Tibial nerve (tissue), 4 donors: Measurements from ENCODE around the gene PTPRR. TPM values are rescaled to one million over a fixed set of nuclear protein-coding genes. Genes with fewer than 3 reads are reported as not detected.
"Not testable (repeated sequence)": the region's sequence is repeated elsewhere in the genome, so short reads cannot be mapped to it uniquely, and the experiment has no call there.

ENCODE experiments used
- DNase-seq, 2 donors: peaks; one replicate each; pipeline ENCODE4 v3.0.0-alpha.2; 2019; ENCODE audit warnings: low spot score in 2 of 2
- H3K27ac ChIP-seq, 4 donors: fragments of 200-600 bp; sonication (generic) in 3 of 4; one replicate each; pipeline ENCODE4 v1.5.1; 2017 to 2019; ENCODE audit warnings: mild to moderate bottlenecking in 1 of 4
- H3K27me3 ChIP-seq, 2 donors: fragments of 200-600 bp; sonication (generic) in 1 of 2; one replicate each; pipeline versions ENCODE4 v1.5.1 to v1.6.0; 2017 to 2019
- H3K36me3 ChIP-seq, 3 donors: fragments of 200-600 bp; sonication (generic); one replicate each; pipeline ENCODE4 v1.5.1; 2018 to 2019
- H3K4me1 ChIP-seq, 4 donors: fragments of 200-600 bp; sonication (generic) in 3 of 4; one replicate each; pipeline ENCODE4 v1.5.1; 2017 to 2019
- H3K4me3 ChIP-seq, 4 donors: fragments of 200-600 bp; sonication (generic) in 3 of 4; one replicate each; pipeline ENCODE4 v1.5.1; 2017 to 2019; ENCODE audit warnings: mild to moderate bottlenecking in 1 of 4, moderate library complexity in 1 of 4
- H3K9me3 ChIP-seq, 4 donors: fragments of 200-600 bp; sonication (generic) in 3 of 4; one replicate each; pipeline ENCODE4 v1.5.1; 2017 to 2019
- EP300 ChIP-seq, 2 donors: sonication (generic); formaldehyde crosslinking; IDR thresholded peaks; one replicate each; pipeline ENCODE4 v1.6.1; 2017; ENCODE audit warnings: antibody characterized with exemption in 2 of 2, mild to moderate bottlenecking in 1 of 2
- POLR2A ChIP-seq, 2 donors: fragments of 450-650 bp; IDR thresholded peaks; one replicate each; pipeline ENCODE4 v1.6.1; 2017; ENCODE audit warnings: antibody characterized with exemption in 2 of 2, mild to moderate bottlenecking in 2 of 2, moderate library complexity in 2 of 2
- WGBS, 2 donors: methylation state at CpG; one replicate each; pipeline ENCODE4 v1.1.5; 2018; 5-methylcytosine and 5-hydroxymethylcytosine counted together
- total RNA-seq, 4 donors: library from RNA; depleted of rRNA; stranded (reverse); fragments of >200 nt; gene quantifications; one replicate each; pipeline ENCODE4 v1.1.0, GENCODE V29; 2016
- TF ChIP-seq, protein P1 (sequence below), 5 experiments: fragments of 200-600 bp in 3 of 5; fragments of 450-650 bp in 2 of 5; sonication (generic) in 3 of 5; IDR thresholded peaks; one replicate each; pipeline ENCODE4 v1.5.1; 2016 to 2019; ENCODE audit warnings: antibody characterized with exemption in 5 of 5, mild to moderate bottlenecking in 3 of 5, moderate library complexity in 2 of 5

PTPRR gene
- total RNA-seq, 4 donors from 2014 or later = not detected

DNA sequence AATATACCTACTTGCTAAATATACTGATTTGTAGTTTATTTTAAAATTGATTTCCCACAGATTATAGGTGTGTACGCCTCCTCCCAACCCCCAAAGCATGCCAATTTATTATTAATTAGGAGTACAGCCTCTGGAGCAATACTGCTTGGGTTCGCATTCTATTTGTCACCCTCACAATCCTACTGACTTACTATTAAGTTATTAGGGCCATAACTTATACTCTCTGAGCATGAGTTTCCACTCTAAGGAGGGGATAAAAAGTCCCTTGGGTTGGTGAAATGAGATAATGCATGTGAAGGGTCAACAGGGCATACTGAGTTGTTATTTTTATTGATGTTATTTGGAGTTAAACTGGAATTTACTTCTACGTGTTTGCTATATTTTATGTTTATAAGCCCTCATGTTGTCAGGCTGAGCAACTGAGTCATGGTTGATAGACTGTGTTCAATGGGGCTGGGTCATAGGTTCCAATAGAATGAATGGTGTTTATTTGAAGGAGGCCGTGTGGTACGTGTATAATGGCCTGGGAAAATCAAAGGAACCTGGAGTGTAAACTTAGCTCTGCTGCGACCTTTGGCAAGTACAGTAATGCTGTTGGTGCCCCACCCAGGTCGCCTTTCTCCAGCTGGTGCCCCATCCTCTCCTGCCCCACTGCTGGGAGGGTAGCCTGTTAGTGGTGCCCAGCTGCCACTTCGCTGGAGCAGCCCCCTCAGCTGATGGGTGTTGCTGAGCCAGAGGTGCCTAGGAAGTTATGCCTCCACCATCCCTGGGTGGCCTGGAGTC lies 184.0 kb downstream of the PTPRR start:
- 85 to 87% methylated on average over 8 of the region's 8 CpGs for WGBS, 2 donors

DNA sequence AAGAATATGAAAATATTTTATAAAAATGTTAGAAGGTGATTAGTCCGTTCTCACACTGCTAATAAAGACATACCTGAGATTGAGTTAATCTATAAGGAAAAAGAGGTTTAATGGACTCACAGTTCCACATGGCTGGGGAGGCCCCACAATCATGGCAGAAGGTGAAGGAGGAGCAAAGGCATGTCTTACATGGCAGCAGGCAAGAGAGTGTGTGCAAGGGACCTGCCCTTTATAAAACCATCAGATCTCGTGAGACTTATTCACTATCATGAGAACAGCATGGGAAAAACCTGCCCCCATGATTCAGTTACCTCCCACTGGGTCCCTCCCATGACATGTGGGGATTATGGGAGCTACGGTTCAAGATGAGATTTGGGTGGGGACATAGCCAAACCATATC lies 185.3 kb downstream of the PTPRR start:
- not testable (repeated sequence) for DNase-seq, H3K27me3 ChIP-seq, H3K27ac ChIP-seq, H3K4me3 ChIP-seq, H3K36me3 ChIP-seq, H3K9me3 ChIP-seq, H3K4me1 ChIP-seq
- WGBS, 2 donors = 88 to 92% methylated on average over 3 of the region's 3 CpGs

More for the DNA sequence above, 184.0 kb downstream of the PTPRR start:
- no peaks in the 10 kb centered on the region for H3K36me3 ChIP-seq
- H3K4me1 ChIP-seq = no peaks in the 10 kb centered on the region
- no peak for DNase-seq
- H3K4me3 ChIP-seq = no peak overlapping the region
- no peak for TF ChIP-seq POLR2A (IDR thresholded peaks at IDR 0.05)
- TF ChIP-seq, protein P1, sequence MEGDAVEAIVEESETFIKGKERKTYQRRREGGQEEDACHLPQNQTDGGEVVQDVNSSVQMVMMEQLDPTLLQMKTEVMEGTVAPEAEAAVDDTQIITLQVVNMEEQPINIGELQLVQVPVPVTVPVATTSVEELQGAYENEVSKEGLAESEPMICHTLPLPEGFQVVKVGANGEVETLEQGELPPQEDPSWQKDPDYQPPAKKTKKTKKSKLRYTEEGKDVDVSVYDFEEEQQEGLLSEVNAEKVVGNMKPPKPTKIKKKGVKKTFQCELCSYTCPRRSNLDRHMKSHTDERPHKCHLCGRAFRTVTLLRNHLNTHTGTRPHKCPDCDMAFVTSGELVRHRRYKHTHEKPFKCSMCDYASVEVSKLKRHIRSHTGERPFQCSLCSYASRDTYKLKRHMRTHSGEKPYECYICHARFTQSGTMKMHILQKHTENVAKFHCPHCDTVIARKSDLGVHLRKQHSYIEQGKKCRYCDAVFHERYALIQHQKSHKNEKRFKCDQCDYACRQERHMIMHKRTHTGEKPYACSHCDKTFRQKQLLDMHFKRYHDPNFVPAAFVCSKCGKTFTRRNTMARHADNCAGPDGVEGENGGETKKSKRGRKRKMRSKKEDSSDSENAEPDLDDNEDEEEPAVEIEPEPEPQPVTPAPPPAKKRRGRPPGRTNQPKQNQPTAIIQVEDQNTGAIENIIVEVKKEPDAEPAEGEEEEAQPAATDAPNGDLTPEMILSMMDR (IDR thresholded peaks at IDR 0.05) = no peak
- no peak for TF ChIP-seq EP300 (IDR thresholded peaks at IDR 0.05)
- no peak overlapping the region for H3K27ac ChIP-seq
- no peaks in the 10 kb centered on the region for H3K9me3 ChIP-seq
- H3K27me3 ChIP-seq = no peaks in the 10 kb centered on the region

DNA sequence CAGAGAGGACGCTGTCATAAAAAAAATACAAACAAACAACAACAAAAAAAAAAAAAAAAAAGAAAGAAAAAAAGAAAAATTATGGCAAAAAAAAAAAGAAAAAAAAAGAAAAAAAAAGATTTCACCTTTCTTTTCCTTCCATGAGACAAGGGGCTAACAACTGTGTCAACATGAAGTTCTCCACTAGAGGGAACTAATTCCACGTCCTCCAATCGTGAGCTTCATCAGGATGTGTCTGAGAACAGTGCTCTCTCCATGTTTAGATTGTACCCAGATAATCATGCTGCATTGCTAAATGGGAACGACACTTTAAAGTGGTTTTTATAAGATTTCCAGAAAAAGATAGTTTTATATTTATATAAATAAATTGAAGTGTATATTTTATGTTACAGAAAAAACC lies 187.2 kb downstream of the PTPRR start:
- Histone ChIP-seq H3K27me3 (no peaks in the 10 kb centered on the region), H3K4me1 (no peaks in the 10 kb centered on the region), H3K36me3 (no peaks in the 10 kb centered on the region), H3K9me3 (no peaks in the 10 kb centered on the region), H3K27ac (no peak overlapping the region), H3K4me3 (no peak overlapping the region)
- TF ChIP-seq, protein P1 (IDR thresholded peaks at IDR 0.05) = peak; percentile 52 to 62 (median 55)
- no peak for TF ChIP-seq POLR2A (IDR thresholded peaks at IDR 0.05)
- WGBS, 2 donors = 1 to 4% methylated on average over 4 of the region's 4 CpGs
- DNase-seq = peak in 1 of 2 donors; percentile 44

DNA sequence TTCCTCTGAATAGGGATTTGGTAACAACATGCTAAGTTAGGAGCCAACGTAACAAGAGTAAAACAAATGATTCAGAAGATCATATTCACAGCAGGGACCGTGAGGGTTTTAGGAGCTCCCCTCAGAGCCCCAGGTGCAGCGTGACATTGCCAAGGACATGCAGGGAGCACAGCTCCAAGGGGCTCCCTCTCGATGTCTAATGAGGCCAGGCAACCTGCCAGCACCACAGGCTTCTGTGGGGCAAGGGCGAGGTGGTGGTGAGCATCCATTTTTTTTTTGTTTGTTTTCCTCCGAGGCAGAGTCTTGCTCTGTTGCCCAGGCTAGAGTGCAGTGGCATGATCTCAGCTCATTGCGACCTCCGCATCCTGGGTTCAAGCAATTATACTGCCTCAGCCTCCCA lies 188.3 kb downstream of the PTPRR start:
- no peak for DNase-seq
- TF ChIP-seq, protein P1 (IDR thresholded peaks at IDR 0.05) = no peak
- no peak for TF ChIP-seq EP300 (IDR thresholded peaks at IDR 0.05)
- TF ChIP-seq POLR2A (IDR thresholded peaks at IDR 0.05) = no peak
- no peaks in the 10 kb centered on the region for H3K4me1 ChIP-seq
- H3K27me3 ChIP-seq = no peaks in the 10 kb centered on the region
- H3K27ac ChIP-seq = no peak overlapping the region
- H3K36me3 ChIP-seq = no peaks in the 10 kb centered on the region
- H3K4me3 ChIP-seq = no peak overlapping the region
- H3K9me3 ChIP-seq = no peaks in the 10 kb centered on the region
- WGBS, 2 donors = 71 to 76% methylated on average over 8 of the region's 8 CpGs

DNA sequence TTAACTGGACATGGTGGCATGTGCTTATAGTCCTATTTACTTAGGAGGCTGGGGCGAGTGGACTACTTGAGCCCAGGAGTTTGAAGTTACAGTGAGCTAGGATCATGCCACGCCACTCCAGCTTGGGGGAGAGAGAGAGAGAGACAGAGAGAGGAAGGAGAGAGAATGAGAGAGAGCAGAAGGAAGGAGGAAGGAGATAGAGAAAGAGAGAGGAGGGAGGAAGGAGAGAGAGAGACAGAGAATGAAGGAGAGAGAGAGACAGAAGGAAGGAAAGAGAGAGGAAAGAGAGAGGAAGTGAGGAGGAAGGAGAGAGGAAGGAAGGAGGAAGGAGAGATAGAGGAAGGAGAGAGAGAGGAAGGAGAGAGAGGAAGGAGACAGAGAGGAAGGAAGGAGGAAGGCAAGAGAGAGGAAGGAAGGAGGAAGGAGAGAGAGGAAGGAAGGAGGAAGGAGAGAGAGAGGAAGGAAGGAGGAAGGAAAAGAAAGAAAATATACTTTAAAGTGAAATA lies 189.8 kb downstream of the PTPRR start:
- Histone ChIP-seq H3K9me3 (no peaks in the 10 kb centered on the region), H3K4me3 (no peak overlapping the region), H3K27ac (no peak overlapping the region), H3K4me1 (no peaks in the 10 kb centered on the region), H3K27me3 (no peaks in the 10 kb centered on the region), H3K36me3 (no peaks in the 10 kb centered on the region)
- WGBS, 2 donors = 84 to 87% methylated on average over 2 of the region's 2 CpGs
- TF ChIP-seq EP300 (IDR thresholded peaks at IDR 0.05) (no peak), POLR2A (IDR thresholded peaks at IDR 0.05) (no peak)
- TF ChIP-seq, protein P1 (IDR thresholded peaks at IDR 0.05) = no peak
- no peak for DNase-seq
